Thyroid gland (tissue), 4 donors: ENCODE results near the gene PDXDC1.

ENCODE experiments used
- POLR2A ChIP-seq, 2 donors: fragments of 450-650 bp; IDR thresholded peaks; one replicate each; pipeline ENCODE4 v1.6.1; 2017; ENCODE audit warnings: antibody characterized with exemption in 2 of 2, mild to moderate bottlenecking in 2 of 2, moderate library complexity in 1 of 2
- TF ChIP-seq, protein P1 (sequence below), 6 experiments: fragments of 200-600 bp in 3 of 6; fragments of 450-650 bp in 3 of 6; sonication (generic) in 3 of 6; IDR thresholded peaks; one replicate each; pipeline ENCODE4 v1.5.1; 2016 to 2019; ENCODE audit warnings: antibody characterized with exemption in 6 of 6, mild to moderate bottlenecking in 2 of 6, inconsistent platforms in 1 of 6, moderate library complexity in 1 of 6

DNA sequence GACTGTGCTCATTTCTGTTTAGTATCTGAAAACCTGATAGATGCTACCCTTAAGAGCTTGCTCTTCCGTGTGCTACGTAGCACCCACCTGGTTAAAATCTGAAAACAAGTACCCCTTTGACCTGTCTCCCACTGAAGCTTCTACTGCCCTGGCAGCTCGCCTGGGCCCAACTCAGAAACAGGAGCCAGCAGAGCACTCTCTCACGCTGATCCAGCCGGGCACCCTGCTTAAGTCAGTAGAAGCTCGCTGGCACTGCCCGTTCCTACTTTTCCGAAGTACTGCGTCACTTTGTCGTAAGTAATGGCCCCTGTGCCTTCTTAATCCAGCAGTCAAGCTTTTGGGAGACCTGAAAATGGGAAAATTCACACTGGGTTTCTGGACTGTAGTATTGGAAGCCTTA lies 62.2 kb downstream of the PDXDC1 start:
- no peak for TF ChIP-seq POLR2A (IDR thresholded peaks at IDR 0.05)
- TF ChIP-seq, protein P1, sequence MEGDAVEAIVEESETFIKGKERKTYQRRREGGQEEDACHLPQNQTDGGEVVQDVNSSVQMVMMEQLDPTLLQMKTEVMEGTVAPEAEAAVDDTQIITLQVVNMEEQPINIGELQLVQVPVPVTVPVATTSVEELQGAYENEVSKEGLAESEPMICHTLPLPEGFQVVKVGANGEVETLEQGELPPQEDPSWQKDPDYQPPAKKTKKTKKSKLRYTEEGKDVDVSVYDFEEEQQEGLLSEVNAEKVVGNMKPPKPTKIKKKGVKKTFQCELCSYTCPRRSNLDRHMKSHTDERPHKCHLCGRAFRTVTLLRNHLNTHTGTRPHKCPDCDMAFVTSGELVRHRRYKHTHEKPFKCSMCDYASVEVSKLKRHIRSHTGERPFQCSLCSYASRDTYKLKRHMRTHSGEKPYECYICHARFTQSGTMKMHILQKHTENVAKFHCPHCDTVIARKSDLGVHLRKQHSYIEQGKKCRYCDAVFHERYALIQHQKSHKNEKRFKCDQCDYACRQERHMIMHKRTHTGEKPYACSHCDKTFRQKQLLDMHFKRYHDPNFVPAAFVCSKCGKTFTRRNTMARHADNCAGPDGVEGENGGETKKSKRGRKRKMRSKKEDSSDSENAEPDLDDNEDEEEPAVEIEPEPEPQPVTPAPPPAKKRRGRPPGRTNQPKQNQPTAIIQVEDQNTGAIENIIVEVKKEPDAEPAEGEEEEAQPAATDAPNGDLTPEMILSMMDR (IDR thresholded peaks at IDR 0.05), result no peak
